T-helper 2 cell (primary cell): ENCODE data around the gene RALBP1.
"Not testable (repeated sequence)": the region's sequence is repeated elsewhere in the genome, so short reads cannot be mapped to it uniquely, and the experiment has no call there.

Source experiments
- DNase-seq, 5 experiments: peaks; one replicate each; pipeline versions ENCODE4 v3.0.0 to v3.0.0-alpha.2; 2012 to 2022
- total RNA-seq, 2 donors: gene quantifications; one replicate each; lab custom pipeline; 2026; lab: John Stamatoyannopoulos, UW

RALBP1 gene
- 32.1 to 59.1 reads per million in 2 donors for total RNA-seq

GRCh38 chr18:9474983-9475642 lies at the start of gene RALBP1:
Gene RALBP1, plus strand, starts transcription at chr18:9475513. Its CDS starts 37,533 bp downstream, at chr18:9513046.
- peak; percentile 94 to 99 (median 98) for DNase-seq

GRCh38 chr18:9426753-9427152 lies 48.6 kb upstream of the RALBP1 start:
- DNase-seq, result no peak

GRCh38 chr18:9428301-9428706 lies 47.0 kb upstream of the RALBP1 start:
- no peak for DNase-seq

- no peak for DNase-seq
Measured at GRCh38 chr18:9428862-9429661, 46.3 kb upstream of the RALBP1 start.

GRCh38 chr18:9429662-9429993 lies 45.7 kb upstream of the RALBP1 start:
- DNase-seq, result no peak

- DNase-seq, result not testable (repeated sequence)
Measured at GRCh38 chr18:9430315-9430714, 45.0 kb upstream of the RALBP1 start.

GRCh38 chr18:9431296-9431695 lies 44.0 kb upstream of the RALBP1 start:
- no peak for DNase-seq

- not testable (repeated sequence) for DNase-seq
Measured at GRCh38 chr18:9433122-9433521, 42.2 kb upstream of the RALBP1 start.

- no peak for DNase-seq
Measured at GRCh38 chr18:9433671-9434121, 41.6 kb upstream of the RALBP1 start.

- DNase-seq, result no peak
Measured at GRCh38 chr18:9434122-9434701, 41.1 kb upstream of the RALBP1 start.

- no peak for DNase-seq
Measured at GRCh38 chr18:9435041-9435440, 40.3 kb upstream of the RALBP1 start.

- DNase-seq, result no peak
Measured at GRCh38 chr18:9436206-9436929, 38.9 kb upstream of the RALBP1 start.

- DNase-seq, result no peak
Measured at GRCh38 chr18:9437021-9437437, 38.3 kb upstream of the RALBP1 start.

- DNase-seq, result no peak
Measured at GRCh38 chr18:9437672-9438071, 37.6 kb upstream of the RALBP1 start.

GRCh38 chr18:9441061-9441460 lies 34.3 kb upstream of the RALBP1 start:
- DNase-seq, result no peak

- no peak for DNase-seq
Measured at GRCh38 chr18:9444549-9444948, 30.8 kb upstream of the RALBP1 start.

- DNase-seq, result no peak
Measured at GRCh38 chr18:9446839-9447238, 28.5 kb upstream of the RALBP1 start.

- no peak for DNase-seq
Measured at GRCh38 chr18:9447334-9447733, 28.0 kb upstream of the RALBP1 start.

GRCh38 chr18:9449600-9450414 lies 25.5 kb upstream of the RALBP1 start:
- no peak for DNase-seq

- not testable (repeated sequence) for DNase-seq
Measured at GRCh38 chr18:9450920-9451319, 24.4 kb upstream of the RALBP1 start.

- no peak for DNase-seq
Measured at GRCh38 chr18:9453283-9453682, 22.0 kb upstream of the RALBP1 start.

GRCh38 chr18:9454061-9454703 lies 21.1 kb upstream of the RALBP1 start:
- no peak for DNase-seq
